Breast epithelium (tissue), 3 donors: ENCODE results near the gene UNC5A.

Source experiments
- POLR2A ChIP-seq: fragments of 450-650 bp; IDR thresholded peaks from one replicate; pipeline ENCODE4 v1.6.1; 2016; ENCODE audit warnings: antibody characterized with exemption, mild to moderate bottlenecking, moderate library complexity
- POLR2AphosphoS5 ChIP-seq, 3 donors: sonication (generic); formaldehyde crosslinking; IDR thresholded peaks; one replicate each; pipeline ENCODE4 v1.6.1; 2017; ENCODE audit warnings: antibody characterized with exemption in 3 of 3
- TF ChIP-seq, protein P1 (sequence below), 3 donors: fragments of 450-650 bp; IDR thresholded peaks; one replicate each; pipeline ENCODE4 v1.5.1; 2016 to 2017; ENCODE audit warnings: antibody characterized with exemption in 3 of 3, mild to moderate bottlenecking in 3 of 3, moderate library complexity in 3 of 3

DNA sequence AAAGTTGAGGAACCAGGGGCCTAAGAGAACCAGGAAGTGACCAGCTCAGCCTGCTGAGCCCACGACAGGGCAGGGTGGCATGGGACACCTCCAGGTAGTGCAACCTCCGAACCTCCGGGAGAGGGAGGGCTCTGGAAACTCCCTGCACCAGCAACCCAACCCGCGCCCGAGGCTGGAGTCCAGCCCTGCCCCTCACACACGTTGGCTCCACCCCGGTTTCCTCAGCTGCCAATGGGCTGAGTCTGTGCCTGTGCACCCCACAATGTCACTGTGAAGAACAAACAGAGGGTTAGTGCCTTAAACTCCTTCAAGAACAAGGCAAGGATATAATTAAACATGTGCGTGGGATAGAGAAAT, 17.0 kb upstream of the UNC5A start:
- TF ChIP-seq, protein P1, sequence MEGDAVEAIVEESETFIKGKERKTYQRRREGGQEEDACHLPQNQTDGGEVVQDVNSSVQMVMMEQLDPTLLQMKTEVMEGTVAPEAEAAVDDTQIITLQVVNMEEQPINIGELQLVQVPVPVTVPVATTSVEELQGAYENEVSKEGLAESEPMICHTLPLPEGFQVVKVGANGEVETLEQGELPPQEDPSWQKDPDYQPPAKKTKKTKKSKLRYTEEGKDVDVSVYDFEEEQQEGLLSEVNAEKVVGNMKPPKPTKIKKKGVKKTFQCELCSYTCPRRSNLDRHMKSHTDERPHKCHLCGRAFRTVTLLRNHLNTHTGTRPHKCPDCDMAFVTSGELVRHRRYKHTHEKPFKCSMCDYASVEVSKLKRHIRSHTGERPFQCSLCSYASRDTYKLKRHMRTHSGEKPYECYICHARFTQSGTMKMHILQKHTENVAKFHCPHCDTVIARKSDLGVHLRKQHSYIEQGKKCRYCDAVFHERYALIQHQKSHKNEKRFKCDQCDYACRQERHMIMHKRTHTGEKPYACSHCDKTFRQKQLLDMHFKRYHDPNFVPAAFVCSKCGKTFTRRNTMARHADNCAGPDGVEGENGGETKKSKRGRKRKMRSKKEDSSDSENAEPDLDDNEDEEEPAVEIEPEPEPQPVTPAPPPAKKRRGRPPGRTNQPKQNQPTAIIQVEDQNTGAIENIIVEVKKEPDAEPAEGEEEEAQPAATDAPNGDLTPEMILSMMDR (IDR thresholded peaks at IDR 0.05): no peak
- TF ChIP-seq POLR2A (no peak), POLR2AphosphoS5 (IDR thresholded peaks at IDR 0.05) (no peak)
